Superior temporal gyrus (tissue), 1 donor: ENCODE results near the gene UBTD1.

ENCODE experiments used
- DNase-seq: peaks from one replicate; pipeline ENCODE4 v3.0.0-alpha.2; 2016; ENCODE audit errors: extremely low spot score

The UBTD1 gene

DNA sequence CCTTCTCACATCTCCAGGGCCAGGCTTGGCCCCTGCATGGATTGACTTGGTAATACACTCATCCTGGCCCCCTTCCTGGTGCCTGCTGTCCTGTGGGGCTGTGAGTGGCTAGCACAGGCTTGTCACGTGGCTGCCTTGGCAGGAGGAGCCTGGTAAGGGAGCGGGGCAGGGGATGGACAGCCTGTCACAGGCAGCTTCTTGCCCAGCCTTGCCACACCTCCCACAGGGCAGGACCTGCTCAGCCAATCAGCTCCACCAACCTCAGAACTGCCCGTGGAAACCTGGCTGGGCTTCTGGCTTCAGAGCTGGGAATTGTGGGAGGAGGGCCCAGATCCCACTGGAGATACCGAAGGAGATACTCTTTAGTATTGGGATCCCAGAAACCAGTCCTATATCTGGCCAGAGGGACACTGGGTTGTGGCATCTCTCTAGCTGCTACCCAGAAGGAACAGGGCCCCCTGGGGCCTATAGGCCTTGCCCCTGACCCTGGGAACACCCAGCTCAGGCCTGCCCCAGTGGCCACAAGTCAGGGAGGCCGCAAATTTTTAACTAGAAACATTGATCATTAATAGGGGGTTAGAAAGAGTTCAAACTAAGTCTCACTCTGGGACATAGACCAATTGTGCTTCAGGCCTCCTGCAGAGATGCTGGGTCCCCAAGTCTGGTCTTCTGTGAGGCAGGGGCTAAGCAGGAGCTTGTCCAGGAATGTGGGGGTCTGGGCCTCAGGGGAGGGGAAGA, 85.5 kb downstream of the UBTD1 start, which contains the start of gene HOGA1:
Gene HOGA1 (plus strand): TSS at position 330 of the 738 bp plus-strand sequence. CDS start 315 bp downstream, at position 645.
- DNase-seq: peak; percentile 90

DNA sequence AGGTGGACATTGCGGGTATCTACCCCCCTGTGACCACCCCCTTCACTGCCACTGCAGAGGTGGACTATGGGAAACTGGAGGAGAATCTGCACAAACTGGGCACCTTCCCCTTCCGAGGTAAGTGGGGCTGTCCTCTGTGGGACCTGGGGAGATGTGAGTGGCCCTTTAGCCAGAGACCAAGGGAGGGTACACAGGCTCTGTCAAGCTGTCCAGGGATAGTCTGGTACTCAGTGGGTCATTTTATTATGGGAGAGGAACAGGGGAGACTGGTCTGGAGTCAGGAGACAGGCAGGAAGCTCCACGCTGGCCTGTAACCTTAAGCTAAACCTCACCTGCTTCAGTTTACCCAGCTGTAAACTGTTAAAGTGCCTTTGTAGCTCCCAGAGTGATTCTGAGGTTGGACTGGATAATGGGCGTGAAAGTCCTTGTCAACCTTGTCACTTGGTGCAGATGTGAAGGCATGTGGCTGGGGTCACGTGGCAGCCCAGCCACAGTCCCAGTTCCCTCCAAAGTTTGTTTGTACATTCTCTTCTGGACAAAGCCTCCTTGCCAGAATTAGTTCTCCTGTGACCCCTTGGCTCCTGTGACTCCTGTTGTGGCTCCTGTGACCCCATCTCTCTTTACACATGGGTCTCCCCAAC, 86.2 kb downstream of the UBTD1 start:
- no peak for DNase-seq

DNA sequence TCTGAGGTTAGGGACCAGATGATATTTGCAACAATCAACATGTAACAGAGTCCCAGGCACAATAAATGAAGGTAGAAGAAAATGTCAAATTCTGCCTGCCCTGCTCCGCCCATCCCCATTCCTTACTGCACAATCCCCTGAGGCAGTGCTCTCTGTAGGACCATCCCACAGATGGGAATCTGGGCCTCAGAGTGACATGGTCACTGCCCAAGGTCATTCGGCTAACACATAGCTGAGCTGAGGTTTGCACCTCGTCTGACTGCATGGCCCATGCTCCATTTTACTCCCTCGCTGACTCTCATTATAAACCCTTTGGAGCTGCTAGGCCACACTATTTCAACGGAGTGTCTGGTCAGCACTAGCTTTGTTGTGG, 86.7 kb downstream of the UBTD1 start:
- DNase-seq: no peak

DNA sequence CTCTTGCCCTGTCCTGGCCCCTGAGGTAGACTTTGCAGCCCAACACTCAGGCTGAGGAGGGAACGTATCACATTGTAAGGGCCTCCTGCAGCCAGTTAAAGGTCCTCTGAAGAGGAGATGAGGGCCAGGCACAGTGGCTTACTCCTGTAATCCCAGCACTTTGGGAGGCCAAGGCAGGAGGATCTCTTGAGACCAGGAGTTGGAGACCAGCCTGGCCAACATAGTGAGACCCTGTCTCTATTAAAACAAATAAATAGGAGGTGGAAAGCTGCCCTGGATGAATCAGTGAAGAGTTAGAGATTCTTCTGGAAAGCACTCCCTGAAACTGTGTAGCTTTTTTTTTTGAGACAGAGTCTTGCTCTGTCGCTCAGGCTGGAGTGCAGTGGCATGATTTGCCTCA, 88.5 kb downstream of the UBTD1 start:
- DNase-seq: no peak

DNA sequence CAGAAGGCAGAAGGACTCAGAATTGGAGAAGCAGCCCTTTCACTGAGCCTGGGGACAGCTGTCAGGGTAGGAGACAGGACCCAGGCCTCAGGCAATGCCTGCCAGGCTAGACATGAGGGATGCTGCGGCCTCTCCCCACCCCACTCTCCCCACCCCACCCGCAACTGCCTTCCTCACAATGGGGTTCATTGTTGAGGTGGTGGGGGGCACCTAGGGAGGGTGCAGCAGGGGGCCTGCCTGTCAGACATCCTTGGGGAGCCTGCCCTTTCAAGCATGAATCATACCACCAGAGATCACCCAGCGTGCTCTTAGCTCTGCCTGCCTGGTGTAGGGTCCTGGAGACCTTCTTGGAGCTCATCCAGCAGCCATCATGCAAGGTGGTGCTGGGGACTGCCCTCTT, 90.8 kb downstream of the UBTD1 start, which contains the start of gene C10orf62:
Gene C10orf62 (plus strand): TSS at position 243 of the 400 bp plus-strand sequence. CDS start 177 bp downstream, outside the sequence.
- no peak for DNase-seq

DNA sequence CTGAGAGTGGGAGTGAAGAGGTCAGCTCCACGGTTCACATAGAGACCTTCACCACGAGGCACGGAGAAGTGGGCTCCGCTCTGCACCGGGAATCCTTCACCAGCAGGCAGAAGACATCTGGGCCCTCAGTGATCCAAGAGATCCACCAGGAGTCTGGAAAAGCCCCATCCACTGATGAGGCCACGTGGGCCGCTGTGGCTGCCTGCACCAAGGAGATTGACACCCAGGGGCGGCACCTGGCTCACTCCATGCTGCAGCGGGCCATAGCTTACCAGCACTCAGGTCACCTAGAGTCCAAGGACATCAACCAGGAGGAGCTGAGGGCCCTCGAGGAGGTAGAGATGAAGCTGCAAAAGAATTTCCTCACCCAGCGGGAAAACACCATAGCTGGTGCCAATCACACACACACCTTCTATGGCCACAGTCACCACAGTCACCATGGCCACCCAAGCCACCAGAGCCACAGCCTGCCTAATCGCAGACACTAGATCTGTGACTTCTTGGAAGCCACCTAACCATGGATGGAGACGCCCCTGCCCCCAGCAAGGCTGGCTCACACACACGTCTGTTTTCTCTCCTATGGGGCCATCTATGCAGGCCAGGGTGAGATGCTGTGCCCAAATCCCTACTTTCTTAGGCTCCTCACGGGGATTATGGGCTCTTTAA, 91.5 kb downstream of the UBTD1 start:
- DNase-seq: no peak

DNA sequence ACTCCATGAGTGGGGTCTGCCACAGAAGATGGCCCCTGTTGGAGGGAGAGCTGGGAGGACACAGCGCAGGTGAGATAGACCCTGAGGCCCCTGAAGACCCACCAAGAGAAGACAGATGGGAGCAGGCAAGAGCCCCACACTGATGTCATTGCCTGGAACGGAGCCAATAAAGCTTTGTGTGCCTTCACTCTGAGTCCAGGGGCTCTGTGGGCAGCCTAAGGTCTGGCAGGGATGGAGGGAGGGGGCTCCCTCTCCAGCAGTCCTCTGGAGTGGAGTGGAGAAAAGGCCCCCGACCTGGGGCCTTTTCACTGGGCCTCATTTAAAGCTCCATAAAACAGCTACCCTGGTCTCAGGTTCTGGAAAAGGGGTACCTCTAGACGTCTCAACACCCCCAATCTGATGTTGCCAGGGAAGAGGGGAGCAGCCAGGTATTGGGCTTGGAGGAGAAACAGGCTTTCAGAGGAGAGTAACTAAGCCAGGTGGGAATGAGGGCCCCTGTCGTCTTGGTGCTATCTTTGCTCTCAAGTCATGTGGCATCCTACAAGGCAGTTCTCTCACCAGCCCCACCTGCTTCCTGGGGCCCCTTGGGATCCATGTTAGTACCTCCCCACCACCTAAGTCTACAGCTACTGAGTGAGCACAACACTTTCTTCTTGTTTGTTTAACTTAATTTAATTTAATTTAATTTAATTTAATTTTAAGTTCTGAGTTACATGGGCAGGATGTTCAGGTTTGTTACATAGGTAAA, 92.2 kb downstream of the UBTD1 start:
- no peak for DNase-seq

DNA sequence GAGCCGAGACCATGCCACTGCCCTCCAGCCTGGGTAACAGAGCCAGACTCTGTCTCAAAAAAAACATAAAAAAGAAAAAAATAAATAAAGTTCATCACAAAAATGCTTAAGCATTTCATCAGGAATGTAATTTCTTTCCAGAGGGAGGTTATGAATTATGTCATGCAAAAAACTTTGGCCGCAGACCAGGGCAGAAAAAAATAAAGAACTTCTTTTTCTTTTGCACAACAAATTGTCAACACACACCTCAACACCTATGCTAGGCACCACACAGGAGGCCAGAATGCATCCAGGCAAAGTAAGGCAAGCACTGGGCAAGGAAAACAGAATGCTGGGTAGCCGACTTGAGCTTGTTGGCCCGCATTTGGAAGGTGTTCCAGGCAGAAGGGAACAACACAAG, 94.7 kb downstream of the UBTD1 start:
- no peak for DNase-seq

DNA sequence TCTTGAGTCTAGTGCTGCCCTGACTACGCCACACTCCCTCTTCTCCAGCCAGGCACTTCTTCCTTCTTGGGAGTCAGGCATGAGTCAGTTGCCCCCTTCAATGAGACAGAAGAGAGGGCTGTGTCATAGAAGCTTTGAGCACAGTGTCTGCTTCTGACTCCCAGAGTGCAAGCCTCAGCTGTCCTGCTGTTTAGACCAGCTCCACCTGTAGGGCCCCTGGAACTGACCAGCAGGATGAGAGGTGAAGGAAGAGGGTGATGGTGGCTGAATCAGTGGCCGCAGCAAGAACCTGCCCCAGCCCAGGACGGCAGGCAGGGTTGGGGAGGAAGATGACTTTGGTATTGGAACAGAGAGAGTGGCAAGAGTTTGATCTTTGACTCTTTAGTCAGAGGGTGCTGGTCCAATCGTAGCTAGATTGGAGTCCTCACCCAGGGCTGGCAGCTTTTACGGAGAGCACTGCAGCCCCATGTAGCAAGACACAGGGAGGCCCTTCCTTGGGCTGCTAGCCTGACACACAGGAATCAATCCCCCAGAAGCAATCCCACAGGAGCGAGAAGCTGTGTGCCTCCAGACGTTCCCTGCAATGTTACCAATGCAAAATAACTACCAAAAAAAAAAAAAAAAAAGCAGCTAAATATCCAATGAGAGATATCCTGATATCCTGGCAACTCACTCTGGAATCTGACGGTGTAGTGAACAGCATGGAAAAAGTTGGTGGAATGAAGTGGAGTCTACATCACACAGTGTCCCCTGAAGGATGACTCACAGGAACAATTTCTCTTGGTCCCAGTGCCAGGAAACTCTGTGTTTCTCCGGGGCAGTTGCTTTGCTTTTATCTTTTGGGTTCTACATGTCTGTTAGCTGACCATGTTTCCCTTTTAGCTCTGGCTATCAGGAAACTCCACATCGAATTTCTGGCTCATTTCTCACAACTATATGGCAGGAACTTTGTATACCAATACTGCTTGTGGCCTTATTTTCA, 97.7 kb downstream of the UBTD1 start:
- DNase-seq: peak; percentile 56

DNA sequence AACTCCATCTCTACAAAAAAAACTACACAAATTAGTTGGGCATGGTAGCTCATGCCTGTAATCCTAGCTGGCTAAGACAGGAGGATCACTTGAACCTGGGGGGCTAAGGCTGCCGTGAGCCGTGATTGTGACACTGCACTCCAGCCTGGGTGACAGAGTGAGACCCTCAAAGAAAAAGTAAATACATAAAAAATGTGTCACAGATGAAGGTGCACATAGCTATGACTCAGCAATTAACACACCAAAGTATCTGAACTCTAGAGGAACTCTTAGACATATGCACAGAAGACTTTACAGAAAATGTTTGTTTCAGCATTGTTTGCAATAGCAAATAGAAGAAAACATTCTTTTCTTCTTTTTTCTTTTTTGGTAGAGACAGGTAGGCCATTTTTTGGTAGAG, 99.1 kb downstream of the UBTD1 start:
- no peak for DNase-seq

DNA sequence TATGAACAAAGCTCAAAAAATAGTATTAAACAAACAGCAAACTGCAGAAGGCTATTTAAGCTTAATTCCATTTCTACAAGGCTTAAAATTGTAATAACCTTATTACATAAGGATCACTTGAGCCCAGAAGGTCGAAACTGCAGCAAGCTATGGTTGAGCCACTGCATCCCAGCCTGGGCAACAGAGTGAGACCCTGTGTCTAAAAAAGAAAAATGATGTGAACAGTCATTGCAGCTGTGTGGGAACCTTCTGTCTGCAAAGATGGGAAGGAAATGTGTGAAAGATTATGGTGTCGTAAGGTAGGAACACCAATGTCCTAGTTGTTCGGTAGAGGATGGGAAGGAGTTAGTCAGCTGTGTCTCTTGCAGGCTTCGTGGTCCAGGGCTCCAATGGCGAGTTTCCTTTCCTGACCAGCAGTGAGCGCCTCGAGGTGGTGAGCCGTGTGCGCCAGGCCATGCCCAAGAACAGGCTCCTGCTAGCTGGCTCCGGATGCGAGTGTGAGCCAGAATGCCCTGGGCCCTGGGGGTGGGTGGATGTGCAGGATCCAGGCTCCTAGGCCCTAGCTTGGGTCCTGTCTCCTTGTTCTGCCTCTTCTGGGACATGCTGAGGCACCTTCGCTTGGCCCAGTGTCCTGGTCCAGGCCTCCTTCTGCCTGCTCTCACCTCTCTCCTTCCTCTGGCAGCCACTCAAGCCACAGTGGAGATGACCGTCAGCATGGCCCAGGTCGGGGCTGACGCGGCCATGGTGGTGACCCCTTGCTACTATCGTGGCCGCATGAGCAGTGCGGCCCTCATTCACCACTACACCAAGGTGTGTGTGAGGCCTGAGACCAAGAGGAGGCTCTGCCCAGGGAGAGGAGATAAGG, 99.9 kb downstream of the UBTD1 start:
- no peak for DNase-seq

DNA sequence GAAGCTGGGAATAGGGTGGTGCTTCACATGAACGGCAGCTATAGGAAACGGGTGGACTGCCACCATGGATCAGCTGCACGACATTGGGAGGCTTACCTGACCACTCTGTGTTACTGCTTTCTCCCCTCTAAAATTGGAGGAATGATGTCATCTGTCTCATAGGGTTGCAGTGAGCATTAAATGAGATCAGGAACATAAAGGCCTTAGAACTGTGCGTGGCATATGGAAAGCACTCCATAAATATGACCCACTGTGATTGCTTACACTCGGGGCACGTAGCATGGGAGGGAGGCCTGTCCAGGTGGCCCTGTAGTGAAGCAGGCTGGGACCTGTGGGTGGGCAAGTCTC, 100.5 kb downstream of the UBTD1 start:
- DNase-seq: no peak

DNA sequence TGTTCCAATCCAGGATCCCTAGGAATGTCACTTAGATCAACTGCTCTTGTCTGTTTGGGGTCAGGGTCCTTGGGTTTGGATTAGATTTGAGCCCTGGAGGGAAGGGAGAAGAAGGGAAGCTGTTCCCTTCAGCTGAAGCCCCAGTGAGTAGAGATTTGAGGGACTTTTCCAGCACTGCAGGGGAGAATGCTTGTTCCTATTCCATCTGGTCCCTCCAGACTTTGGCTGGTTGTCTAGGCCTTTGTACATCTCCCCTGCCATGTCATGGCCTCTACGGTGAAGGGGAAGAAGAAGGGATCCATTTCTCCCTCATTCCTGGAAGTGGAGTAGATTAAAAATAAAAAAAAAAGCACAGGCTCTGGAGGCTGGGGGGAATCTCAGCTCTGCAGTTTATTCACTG, 101.9 kb downstream of the UBTD1 start:
- DNase-seq: no peak

DNA sequence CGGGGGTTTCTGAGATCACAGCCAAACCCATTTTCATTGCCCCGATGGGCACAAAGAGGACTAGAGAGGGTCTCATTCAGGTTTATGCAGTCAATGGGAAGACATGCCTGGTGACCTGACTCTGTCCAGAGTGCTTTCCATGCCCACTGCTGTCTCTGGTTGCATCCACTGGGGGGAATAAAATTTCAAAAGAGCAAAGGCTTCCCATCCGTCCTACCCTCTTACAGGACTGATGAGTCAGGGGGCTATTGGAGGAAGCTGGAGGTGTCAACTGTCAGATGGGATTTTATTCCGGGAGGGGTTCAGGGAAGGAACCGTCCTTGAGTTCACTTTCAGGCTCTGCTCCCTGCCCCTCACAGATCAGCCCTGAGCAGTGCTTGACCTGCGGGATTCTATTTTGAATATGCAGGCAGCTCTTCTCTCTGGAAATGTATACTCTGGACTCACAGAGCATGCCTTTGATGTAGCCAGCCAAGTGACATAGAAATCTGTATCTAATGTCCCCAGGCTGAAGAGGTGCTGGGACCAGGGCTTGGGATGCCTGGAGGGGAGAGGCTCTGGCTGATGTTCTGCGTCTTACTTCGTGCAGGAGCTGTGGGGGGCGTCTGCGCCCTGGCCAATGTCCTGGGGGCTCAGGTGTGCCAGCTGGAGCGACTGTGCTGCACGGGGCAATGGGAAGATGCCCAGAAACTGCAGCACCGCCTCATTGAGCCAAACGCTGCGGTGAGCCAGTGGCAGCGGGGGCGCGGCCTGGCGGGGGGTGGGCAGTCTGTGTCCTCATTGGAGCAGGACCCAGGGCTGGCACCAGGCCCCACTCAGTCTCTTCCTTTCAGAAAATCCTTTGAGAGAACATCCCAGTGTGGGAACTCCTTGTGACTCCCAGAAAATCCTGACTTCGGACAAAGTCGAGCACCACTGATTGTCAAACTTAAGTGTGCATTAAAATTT, 102.8 kb downstream of the UBTD1 start:
- no peak for DNase-seq

DNA sequence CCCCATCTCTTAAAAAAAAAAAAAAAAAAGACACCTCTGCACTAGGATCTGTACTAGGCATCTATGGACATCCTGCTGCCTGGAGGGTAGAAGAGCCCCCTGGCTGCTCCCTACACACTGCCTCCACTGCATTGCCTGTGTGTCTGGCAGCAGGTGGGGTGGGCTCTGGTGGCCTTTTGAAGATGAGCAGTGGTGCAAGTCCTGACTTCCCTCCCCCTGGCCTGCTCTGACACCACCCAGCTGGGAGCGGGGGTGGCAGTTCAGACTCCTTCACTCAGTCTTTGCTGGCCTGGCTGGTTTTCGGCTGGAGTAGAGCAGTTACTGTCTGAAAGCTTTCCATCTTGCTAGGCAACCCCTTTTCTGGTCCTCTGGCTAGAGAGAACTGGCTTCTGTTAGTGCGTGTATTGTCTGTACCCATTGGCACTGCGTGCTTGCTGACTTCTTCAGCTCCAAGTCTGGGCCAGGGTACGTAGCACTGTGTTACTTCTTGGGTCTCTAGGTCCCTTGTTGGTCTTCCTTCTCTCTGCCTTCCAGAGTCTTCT, 108.4 kb downstream of the UBTD1 start:
- no peak for DNase-seq

DNA sequence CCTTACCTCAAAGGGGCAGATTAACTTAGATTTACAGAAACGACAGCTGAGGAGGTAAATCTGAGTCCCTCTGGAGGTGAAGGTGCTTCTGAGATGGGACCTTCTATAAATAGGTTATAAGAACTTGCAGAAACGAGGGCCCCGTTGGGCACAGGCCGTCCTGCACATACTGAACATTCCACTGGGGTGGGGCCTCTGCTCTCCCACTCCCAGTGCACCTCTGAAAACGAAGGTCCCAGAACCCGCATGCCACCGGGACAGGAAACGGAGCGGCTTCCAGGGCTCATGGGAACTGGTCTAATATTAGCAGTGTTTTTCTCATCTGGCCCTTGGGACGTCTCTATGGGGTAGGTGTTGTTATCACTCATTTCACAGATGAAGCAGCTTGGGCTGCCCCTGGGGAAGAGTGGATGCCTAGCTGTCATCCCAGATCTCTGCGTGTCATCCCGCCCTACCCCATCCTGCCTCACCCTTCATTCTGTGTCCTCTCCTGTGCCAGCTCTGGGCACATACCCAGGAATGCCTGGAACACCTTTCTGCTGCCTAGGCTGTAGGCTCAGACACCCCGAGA, 110.4 kb downstream of the UBTD1 start:
- no peak for DNase-seq

DNA sequence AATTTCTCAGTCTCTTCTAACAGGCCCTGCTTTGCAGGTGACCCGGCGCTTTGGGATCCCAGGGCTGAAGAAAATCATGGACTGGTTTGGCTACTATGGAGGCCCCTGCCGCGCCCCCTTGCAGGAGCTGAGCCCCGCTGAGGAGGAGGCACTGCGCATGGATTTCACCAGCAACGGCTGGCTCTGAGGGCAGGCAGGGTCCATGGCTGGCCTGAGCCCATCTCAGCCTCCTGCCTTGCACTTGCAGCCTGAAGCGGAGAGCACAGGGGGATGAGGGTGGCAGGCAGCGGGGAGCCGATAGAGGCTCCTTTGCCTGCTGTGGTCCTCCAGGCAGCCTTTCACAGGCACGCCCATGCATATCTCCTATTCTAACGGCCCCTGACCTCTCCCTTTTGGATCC, 112.7 kb downstream of the UBTD1 start:
- DNase-seq: no peak

DNA sequence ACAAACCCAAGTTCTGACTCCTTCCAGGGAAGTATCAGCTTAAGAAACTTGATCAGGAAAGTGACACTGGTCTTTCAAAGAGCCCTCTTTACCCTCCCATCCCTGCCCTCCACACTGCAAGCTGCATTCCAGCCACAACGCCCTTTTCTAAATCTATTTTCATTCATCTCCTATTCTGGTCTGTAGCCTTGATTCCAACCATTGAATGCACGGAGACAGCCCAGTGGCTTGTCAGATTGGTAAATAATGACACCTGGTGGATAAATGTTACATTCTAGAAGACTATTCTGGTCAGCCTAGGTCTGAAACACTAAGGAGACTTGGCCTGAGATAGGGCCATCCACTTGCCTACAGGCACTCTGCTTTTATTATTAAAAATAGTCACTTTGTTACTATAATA, 113.7 kb downstream of the UBTD1 start:
- peak; percentile 62 for DNase-seq
